ENCODE measurements around the gene LAMA3.

GRCh38 chr18:23864624-23865023, 175.4 kb downstream of the LAMA3 start:
- TF ChIP-seq, protein P1, sequence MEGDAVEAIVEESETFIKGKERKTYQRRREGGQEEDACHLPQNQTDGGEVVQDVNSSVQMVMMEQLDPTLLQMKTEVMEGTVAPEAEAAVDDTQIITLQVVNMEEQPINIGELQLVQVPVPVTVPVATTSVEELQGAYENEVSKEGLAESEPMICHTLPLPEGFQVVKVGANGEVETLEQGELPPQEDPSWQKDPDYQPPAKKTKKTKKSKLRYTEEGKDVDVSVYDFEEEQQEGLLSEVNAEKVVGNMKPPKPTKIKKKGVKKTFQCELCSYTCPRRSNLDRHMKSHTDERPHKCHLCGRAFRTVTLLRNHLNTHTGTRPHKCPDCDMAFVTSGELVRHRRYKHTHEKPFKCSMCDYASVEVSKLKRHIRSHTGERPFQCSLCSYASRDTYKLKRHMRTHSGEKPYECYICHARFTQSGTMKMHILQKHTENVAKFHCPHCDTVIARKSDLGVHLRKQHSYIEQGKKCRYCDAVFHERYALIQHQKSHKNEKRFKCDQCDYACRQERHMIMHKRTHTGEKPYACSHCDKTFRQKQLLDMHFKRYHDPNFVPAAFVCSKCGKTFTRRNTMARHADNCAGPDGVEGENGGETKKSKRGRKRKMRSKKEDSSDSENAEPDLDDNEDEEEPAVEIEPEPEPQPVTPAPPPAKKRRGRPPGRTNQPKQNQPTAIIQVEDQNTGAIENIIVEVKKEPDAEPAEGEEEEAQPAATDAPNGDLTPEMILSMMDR (conservative IDR thresholded peaks at IDR 0.05; ENCODE audit: low read length) = no peak
- TF ChIP-seq EZH2phosphoT487 (IDR thresholded peaks at IDR 0.05; ENCODE audit: borderline replicate concordance) = no peak

All from Loucy (cell line).